GM10266 (cell line): ENCODE measurements around the gene TNFRSF9.

Experiments
- DNase-seq: peaks from one replicate; pipeline ENCODE4 v3.0.0; 2012; ENCODE audit errors: extremely low spot score
- TF ChIP-seq, protein P1 (sequence below): IDR thresholded peaks from 2 replicates; pipeline ENCODE4 v1.5.1; 2012; ENCODE audit warnings: mild to moderate bottlenecking, low read depth; ENCODE audit not compliant: control insufficient read depth, insufficient read depth; ENCODE audit errors: missing control alignments

Gene TNFRSF9

DNA sequence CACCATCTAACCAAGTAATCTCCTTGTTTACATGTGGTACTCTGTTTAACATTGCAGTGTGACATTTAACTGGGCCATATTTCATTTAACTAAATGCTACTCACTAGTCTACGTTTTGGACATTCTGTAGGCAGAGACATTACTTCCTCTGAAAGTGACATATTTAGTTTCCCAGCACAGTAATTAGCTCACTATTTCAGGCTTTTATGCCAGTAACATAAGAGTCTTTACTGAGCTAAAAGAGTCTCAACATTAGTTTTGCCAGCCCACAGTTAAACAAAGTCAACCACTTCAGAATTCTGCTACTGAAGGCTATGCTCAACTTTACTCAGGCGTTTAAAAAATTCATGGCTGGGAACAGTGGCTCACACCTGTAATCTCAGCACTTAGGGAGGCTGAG is 2.6 kb upstream of the TNFRSF9 start:
- DNase-seq: no peak
- TF ChIP-seq, protein P1, sequence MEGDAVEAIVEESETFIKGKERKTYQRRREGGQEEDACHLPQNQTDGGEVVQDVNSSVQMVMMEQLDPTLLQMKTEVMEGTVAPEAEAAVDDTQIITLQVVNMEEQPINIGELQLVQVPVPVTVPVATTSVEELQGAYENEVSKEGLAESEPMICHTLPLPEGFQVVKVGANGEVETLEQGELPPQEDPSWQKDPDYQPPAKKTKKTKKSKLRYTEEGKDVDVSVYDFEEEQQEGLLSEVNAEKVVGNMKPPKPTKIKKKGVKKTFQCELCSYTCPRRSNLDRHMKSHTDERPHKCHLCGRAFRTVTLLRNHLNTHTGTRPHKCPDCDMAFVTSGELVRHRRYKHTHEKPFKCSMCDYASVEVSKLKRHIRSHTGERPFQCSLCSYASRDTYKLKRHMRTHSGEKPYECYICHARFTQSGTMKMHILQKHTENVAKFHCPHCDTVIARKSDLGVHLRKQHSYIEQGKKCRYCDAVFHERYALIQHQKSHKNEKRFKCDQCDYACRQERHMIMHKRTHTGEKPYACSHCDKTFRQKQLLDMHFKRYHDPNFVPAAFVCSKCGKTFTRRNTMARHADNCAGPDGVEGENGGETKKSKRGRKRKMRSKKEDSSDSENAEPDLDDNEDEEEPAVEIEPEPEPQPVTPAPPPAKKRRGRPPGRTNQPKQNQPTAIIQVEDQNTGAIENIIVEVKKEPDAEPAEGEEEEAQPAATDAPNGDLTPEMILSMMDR: no peak

DNA sequence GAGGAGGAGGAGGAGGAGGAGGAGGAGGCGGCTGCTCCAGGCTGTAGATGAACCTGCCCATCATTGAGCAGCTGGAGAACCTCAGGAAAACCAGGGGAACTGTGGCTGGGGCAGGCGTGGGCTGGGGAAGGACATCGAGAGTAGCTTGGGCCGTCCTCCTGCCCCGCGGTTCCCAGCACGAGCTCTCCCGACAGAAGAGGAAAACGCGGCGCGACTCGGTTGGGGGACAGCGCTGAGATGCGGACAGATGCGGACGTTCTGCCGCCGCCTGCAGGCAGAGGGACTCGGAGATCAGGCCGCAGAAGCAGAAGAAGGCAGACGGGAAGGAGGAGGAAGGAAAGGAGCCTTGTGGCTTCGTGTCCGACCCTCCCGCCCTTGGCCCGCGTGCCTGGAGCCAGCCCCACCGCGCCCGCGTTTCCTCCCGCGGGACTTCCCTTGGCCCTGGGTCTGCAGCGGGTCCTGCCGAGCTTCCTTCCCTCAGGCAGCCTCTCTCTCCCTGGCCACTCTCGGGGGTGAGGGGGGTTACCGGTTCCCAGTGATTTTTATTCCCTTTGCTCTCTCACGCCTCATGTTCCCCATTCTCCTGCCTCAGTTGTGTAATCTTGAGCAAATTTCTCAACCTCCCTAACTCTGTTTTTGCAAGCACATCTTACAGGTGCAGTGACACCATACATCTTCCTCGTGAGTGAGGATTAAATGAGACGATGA is 1.7 kb upstream of the TNFRSF9 start:
- TF ChIP-seq, protein P1: peak; percentile 54
- DNase-seq: peak; percentile 24

DNA sequence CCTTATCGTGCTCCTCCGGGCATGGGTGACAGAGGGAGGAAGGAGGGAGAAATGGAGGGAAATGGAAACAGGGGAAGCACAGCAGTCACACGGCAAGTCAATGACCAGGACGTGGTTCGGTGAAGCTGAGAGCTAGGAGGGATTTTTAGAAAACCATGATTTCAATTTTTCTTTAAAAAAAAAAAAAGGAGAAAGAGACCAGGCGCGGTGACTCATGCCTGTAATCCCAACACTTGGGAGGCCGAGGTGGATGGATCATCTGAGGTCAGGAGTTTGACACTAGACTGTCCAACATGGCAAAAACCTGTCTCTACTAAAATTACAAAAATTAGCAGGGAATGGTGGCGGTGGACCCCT is 776 bp upstream of the TNFRSF9 start:
- TF ChIP-seq, protein P1: no peak
- DNase-seq: no peak

DNA sequence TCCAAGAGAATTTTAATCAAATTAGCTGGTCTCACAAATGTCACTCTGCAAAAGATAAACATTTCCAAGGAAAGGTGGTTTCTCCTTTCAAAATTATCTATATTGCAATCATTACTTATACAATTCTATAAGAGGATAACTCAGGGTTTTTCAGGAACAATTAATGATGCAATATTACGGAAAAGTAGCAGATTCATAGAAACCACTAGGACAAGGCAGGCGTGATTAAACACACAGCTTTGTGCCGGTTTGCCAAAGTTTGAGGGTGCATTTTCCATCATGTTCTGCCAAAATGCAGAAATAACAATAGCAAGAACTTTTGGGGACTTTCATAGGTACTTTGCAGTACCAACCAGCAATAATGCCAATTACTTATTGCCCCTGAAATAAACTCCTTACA is 605 bp downstream of the TNFRSF9 start:
- DNase-seq: no peak
- TF ChIP-seq, protein P1: no peak

DNA sequence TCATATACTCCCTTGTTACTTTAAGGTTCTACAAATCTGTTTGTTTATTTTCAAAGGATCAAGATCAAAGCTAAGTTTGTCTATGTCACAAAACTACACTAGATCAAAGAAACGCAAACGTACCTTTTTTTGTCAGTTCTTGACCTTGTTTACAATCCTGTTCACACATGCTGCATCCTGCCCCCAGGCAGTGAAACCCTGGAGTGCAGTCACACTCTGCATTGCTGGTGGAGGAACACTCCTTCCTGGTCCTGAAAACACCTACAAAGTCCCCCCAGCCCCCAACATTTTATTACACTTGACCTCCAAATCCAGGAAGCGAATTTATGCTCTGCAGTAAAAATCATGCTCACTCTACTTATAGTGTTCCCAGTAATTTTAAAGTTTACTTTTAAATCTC is 2.6 kb downstream of the TNFRSF9 start:
- TF ChIP-seq, protein P1: no peak
- DNase-seq: no peak

DNA sequence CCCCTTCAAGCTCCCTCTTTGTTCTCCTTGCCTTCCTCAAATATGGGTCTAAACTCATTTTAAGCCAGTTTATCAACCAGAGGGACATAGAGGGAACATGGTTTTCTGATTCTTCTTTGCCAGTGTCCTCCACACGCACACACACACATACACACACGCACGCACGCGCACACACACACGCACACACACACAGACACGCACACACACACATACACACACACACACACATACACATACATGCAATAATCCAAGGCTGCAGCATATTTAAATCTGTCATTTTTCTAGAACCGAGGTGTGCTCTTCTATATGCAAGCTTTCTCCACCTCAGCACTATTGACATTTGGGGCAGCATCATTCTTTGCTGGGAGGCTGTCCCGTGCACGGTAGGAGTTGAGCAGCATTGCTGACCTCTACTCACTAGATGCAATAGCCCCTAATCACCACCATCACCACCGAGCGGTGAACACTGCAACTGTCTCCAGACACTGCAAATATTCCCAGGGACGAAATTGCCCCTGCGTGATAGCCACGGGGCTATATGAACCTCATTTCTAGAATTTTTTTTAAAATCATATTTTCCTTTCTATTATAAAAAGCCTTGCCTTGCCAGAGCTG is 8.0 kb downstream of the TNFRSF9 start:
- TF ChIP-seq, protein P1: no peak
- no peak for DNase-seq

DNA sequence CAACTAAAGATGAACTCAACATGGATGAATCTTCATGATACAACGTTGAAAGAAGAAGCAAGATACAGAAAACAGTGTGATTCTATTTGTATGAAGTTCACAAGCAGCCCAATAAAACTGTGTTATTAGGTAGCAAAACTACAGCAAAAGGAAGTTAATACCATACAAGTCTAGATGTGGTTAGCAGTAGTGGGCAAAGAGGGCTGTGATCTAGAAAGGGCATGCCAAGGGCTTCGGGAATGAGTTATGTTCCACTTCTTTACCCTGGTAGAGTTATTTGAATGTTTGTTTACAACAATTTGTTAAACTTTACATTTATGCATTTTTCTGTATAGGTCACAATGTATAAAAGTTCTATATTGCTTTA is 9.2 kb downstream of the TNFRSF9 start:
- TF ChIP-seq, protein P1: no peak
- no peak for DNase-seq
